HG02885 (cell line): Measurements from ENCODE around the gene GZMM.
A peak's percentile ranks its signal among the peaks of the same experiment; 100 is the strongest.

Experiments used
- ATAC-seq: cut with Tn5 transposase; IDR thresholded peaks from one replicate; pipeline ENCODE4 v1.9.1; 2021; ENCODE audit warnings: mild to moderate bottlenecking; ENCODE audit not compliant: unreplicated experiment, poor library complexity

GZMM gene

DNA sequence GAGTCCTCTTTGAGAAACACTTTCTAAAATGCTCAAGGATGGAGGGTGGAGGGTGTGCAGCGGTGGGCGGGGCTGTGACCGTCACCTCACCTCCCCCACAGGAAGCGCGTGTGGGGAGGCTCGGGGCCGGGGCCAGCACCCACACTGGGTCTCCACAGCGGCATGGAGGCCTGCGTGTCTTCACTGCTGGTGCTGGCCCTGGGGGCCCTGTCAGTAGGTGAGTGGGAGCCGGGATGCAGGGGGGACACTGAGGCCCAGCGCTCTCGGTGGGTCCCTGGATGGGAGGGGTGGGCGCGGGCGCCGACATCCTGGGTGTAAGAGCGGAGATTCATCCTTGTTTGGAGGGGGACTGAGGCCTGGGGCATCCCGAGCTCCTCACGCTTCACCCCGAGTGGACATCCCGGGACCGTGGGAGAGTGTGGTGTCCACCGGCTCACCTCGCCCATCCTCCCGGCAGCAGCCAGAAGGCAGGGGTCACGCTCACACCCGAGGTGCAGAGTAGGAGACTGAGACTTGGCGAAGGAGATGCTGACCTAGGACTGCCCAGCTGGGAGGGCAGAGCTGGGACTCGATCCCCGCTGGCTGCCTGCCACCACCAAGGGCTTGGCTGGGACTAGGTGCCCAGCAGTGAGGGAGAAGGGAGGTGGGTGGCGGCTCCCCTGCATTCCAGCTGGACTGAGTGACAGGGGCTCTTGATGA, at the start of gene GZMM:
TSS of gene GZMM (plus strand) at position 144 of the 699 bp plus-strand sequence. CDS start at position 163, 19 bp downstream.
- ATAC-seq = no peak

DNA sequence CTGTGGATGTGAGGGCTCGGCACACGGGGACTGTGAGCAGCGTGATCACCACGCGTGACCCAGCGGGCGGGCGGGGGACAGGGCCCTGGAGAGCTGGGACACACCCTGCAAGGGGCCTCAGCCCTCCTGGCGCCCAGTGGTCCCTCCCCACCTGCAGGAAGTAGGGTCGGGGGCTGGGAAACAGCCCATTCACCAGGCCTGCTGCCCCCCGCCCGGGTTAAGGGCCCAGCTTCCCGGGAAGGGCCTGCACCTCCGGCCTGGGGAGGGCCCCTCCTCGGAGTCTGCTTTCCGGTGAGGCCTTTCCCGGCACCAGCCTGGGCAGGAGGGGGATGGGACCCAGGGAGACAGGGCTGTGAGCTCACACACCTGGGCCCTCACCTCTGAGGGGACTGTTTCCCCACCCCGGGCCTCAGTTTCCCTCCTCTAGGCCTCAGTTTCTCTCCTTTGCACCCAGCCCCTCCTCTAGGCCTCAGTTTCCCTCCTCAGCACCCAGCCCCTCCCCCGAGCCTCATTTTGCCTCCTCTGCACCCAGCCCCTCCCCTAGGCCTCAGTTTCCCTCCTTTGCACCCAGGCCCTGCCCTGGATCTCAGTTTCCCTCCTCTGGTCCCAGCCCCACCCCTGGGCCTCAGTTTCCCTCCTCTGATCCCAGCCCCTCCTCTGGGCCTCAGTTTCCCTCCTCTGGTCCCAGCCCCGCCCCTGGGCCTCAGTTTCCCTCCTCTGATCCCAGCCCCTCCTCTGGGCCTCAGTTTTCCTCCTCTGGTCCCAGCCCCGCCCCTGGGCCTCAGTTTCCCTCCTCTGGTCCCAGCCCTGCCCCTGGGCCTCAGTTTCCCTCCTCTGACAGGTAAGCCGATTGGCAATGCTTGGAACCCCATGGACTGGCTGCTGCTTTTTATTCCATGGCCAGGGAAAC, 49.4 kb upstream of the GZMM start:
- no peak for ATAC-seq

DNA sequence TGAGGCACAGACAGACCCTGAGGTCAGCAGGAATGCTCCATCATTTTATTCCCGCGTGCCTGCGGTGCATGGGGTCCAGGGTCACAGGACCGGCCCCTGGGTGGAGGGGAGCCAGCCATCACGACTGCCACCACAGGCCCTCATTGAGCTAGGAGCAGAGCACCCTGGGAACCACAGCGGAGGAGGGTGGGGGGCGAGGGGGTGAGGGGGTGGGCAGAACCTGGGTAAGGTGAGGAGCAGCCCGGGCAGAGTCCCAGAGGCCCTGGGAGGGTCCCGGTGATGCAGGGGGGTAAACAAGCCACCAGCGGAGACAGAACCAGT, 48.8 kb upstream of the GZMM start:
- no peak for ATAC-seq

DNA sequence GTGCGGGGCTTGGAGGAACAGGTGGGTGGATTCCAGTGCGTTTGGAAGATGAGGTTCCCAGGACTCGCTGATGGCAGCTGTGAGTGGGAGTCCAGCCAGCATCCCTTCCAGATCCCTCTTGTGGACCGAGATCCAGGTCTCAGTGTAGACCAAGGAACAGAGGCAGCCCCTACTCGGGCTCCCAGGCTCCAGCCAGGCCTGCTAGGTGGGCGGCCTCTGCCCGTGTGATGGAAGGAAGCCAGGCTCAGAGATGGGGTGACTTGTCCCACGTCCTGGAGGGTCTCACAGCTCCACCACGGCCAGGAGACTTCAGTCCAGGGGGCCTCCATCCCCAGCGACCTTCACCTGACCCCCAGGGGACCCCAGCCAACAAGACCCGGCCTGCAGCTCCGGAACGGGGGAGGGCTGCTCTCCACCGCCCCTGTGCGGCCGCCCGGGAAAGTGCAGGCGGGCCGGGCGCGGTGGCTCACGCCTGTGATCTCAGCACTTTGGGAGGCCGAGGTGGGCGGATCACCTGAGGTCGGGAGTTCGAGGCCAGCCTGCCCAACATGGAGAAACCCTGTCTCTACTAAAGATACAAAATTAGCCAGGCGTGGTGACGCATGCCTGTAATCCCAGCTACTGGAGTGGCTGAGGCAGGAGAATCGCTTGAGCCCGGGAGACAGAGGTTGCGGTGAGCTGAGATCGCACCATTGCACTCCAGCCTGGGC, 48.3 kb upstream of the GZMM start:
- no peak for ATAC-seq

DNA sequence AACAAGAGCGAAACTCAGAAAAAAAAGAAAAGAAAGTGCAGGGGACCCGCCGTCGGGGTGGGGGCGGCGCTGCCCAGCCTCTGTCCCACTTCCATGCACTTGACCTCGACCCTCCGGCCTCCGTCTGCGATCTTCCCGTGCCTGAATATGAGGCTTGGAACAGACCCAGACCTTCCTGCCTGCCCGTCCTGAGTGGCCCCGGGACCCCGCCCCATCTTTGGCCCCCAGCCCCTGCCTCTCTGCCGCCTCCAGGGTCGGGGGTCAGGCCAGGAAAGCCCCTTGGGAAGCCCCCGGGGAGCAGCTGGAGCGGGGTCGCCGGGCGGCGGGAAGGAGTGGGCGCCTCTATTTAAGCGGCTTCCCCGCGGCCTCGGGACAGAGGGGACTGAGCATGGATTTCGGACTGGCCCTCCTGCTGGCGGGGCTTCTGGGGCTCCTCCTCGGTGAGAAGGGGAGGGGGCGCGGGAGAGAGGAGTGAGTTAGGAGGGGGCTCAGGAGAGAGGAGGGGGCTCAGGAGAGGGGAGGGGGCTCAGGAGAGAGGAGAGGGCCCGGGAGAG, 47.7 kb upstream of the GZMM start, which contains the start of gene MADCAM1:
TSS of gene MADCAM1 (plus strand) at position 375 of the 554 bp plus-strand sequence. CDS start at position 389, 14 bp downstream.
- ATAC-seq = no peak

DNA sequence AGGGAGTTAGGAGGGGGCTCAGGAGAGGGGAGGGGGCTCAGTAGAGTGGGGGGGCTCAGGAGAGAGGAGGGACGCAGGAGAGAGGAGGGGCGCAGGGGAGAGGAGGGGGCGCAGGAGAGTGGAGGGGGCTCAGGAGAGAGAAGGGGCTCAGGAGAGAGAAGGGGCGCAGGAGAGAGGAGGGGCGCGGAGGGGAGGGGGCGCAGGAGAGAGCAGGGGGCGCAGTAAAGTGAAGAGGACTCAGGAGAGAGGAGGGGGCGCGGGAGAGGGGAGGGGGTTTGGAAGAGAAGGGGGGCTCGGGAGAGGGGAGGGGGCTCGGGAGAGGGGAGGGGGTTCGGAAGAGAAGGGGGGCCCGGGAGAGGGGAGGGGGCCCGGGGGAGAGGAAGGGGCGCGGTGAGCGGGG, 46.9 kb upstream of the GZMM start:
- no peak for ATAC-seq

DNA sequence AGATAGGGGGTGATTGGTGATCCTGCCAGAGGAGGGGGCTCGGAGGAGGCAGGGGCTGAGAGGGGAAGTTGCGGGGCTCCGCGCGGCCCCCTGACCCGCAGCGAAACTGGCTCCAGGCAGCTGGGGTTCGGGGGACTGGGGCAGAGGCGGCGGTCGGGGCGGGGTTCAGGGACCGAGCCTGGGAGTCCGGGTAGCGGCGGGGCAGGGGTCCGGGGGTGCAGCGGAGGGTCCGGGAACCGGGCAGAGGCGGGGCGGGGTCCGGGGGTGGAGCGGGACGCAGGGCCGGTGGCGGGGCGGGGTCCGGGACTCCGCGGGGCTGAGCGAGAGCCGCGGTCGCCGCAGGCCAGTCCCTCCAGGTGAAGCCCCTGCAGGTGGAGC, 46.4 kb upstream of the GZMM start:
- no peak for ATAC-seq

DNA sequence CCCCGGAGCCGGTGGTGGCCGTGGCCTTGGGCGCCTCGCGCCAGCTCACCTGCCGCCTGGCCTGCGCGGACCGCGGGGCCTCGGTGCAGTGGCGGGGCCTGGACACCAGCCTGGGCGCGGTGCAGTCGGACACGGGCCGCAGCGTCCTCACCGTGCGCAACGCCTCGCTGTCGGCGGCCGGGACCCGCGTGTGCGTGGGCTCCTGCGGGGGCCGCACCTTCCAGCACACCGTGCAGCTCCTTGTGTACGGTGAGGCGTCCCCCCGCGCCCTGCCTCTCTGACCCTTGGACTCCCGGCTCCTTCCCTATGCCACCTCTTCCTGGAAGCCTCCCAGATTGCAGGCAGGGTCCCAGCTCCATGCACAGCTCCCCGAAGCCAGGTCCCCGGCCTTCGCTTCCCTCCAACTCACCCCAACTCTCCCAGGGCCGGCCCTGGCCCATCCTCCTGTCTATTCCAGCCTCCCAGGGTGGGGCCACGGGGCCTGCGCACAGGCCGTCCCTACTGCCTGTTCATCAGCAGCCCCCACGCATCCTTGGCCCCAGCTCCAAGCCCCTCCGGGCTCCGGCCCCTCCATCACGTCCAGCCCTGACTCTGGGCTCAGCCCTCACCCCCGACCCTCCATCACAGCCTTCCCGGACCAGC, 45.9 kb upstream of the GZMM start:
- ATAC-seq = no peak

DNA sequence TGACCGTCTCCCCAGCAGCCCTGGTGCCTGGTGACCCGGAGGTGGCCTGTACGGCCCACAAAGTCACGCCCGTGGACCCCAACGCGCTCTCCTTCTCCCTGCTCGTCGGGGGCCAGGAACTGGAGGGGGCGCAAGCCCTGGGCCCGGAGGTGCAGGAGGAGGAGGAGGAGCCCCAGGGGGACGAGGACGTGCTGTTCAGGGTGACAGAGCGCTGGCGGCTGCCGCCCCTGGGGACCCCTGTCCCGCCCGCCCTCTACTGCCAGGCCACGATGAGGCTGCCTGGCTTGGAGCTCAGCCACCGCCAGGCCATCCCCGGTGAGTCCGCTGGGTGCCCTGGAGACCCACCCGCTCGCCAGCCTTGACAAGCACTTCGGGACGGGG, 45.4 kb upstream of the GZMM start:
- ATAC-seq = no peak

DNA sequence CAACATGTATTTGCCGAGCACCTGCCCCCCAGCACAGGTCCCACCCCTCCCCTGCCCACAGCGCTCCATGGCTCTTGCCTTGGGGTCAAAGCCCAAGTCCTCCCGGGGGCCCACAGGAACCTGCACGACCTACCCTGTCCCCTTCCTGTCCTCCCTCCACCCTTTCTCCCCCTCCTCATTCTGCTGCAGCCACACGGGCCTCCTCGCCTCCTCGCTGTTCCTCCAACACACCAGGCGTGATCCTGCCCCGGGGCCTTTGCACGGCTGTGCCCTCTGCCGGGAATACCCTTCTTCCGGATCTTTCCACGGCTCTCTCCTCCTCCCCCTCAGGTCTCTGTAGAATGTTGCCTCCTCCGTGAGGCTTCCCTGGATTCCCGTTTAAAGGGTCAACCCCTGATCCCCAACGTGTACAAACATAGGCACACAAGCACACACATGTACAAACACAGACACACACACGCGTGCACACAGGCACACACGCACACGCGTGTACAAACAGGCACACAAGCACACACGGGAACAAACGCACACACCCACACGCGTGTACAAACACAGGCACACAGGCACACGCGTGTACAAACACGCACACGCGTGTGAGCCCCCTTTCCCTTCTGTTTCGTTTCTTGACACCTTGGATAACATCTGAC, 44.8 kb upstream of the GZMM start:
- ATAC-seq = no peak

DNA sequence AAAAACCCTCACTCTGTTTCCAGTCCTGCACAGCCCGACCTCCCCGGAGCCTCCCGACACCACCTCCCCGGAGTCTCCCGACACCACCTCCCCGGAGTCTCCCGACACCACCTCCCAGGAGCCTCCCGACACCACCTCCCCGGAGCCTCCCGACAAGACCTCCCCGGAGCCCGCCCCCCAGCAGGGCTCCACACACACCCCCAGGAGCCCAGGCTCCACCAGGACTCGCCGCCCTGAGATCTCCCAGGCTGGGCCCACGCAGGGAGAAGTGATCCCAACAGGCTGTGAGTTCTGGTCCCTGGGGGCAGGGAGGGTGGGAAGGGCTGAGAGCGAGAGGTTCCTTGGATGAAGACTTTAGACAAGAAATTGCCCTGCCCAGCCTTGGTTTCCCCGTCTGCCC, 42.2 kb upstream of the GZMM start:
- no peak for ATAC-seq

DNA sequence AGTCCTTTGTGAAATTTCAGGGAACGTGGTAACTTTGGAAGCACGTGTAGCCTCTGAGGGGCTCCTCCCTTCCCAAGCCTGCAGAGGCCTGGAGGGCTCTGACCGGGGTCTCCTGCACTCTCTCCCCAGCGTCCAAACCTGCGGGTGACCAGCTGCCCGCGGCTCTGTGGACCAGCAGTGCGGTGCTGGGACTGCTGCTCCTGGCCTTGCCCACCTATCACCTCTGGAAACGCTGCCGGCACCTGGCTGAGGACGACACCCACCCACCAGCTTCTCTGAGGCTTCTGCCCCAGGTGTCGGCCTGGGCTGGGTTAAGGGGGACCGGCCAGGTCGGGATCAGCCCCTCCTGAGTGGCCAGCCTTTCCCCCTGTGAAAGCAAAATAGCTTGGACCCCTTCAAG, 39.2 kb upstream of the GZMM start:
- ATAC-seq = no peak

DNA sequence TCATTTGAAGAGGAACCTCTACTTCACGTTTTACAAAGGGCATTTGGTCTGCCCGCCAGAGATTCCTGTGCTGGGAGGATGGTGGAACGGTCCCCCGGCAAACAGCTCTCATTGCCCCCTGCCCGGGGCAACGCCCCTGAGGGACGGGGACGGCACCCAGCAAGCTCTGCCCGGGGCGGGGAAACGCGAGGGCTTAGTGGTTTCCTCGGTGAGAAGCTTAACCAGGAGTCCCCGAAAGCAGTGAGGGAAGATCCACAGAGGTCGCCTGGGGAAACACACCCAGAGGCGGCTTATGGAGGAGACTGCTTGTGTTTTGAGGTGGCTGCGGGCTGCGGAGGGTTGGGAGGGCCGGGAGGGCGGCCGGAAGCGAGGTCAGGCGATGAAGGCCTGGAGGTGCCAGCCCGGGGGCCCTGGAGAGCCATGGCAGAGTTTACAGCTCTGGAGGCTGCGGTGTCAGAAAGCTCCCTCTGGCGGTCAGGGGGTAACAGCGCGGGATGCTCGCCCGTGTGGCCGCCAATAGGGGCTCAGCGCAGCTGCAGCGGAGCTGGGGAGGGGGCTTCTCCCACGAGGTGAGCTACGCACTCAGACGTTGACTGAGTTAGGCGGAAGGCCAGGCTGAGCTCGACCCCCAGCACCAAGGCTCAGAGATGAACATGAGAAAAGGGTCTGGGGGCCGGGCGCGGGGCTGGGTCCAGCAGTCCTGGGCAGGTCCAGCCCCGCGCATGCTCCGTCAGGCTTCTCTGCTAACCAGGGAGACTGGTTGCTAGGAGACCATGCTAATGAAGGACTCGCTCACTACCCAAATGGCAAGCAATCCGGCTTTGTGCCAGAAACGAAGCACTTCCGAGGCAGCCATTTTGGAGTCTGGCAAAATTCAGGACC, 37.2 kb upstream of the GZMM start:
- ATAC-seq = peak; percentile 66

DNA sequence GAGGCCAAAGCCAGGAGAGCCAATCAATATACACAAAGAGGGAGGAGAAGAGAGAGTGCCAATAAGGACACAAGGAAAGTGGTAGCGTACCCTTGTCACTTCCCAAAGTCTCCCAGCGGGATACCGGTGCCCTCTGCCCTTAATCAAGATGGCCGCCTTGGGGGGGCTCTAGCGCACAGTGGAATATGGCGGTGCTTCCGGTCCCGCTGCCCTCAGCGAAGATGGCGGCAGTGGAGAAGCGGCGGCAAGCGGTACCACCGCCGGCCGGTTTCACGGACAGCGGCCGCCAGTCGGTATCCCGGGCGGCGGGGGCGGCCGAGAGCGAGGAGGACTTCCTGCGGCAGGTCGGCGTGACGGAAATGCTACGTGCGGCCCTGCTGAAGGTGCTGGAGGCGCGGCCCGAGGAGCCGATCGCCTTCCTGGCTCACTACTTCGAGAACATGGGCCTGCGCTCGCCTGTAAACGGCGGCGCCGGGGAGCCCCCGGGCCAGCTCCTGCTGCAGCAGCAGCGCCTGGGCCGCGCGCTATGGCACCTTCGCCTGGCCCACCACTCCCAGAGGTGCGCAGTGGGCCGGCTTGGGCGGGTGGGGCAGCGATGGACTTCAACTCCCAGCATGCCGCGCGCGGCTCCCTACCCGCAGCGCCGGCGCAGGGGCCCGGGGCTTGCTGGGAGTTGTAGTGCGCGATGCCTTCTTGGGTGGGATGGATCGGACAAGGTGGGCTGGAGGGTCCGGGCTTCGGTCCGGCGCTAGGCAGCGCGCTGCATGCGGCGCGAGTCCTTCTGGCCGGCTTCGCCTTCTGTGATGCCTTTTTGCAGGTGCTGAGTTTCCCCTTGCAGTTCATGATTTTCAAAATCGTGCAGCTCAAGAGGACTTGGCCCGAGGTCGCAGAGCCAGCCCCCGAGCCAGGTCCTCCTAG, 36.3 kb upstream of the GZMM start, which contains the start of gene TPGS1:
TSS of gene TPGS1 (plus strand) at position 212 of the 918 bp plus-strand sequence. CDS start at position 222, 10 bp downstream.
- peak; percentile 62 for ATAC-seq

DNA sequence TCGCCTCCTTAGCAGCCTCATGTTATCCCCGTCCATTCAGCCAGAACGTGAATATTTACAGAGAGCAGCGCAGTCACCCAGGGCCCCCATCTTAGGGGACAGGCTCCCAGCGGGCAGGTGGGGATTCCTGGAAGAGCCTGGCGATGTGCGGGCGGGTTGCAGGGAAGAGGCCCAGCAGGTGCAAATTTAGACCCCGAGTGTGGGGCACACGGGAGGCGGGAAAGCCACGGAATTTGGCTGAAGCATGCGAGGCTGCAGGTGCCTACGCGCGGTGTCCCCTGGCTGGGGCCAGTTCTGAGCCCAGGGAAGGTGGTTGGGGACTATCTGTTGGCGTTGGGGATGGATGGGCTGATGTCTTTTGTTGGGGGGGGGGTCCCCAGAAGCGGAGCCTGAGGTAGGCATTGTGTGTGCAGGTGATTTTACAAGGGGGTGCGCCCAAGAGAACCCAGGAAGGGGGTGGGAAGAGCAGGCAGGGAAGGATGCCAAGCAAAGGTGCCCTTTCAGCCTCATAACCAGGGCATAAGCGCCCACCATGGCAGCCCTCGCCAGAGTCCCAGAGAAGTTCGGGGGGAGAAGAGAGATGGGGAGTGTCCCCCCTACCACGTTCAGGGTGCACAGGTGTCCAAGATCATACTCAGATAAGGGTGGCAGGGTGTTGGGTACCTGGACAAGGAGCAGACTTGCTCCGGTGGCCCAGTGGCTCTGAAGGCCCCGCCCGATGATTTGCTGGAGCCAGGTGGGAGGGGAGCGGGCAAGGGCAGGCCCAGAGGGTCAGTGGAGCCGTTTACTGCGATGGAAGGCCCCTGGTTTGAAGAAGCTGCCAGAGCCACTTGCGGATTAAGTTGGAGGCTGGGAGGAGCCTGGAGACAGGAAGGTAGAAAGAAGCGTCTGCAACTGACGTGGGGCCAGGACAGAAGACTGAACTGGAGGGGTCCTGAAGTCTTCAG, 35.4 kb upstream of the GZMM start:
- ATAC-seq = no peak

DNA sequence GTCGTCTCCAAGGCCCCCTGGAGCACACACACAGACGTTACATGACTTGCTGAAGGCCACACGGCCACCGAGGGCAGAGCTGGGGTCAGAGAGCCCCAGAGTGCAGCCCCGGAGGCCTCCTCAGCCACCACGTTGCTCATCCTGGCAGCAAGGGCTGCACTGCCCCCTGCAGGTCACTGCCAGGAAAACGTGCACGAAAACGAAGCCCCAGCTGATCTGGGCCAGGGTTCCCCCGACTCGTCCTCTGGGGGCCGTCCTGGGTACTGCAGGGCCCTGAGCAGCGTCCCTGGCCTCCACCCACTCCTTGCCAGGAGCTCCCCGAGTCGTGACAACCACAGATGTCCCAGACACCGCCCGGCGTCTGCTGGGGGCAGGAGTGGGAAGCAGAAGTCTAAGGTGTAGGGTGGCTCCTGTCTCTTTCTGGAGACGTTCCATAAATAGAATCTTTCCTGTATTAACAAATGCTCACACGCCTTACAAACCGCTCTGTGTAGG, 33.2 kb upstream of the GZMM start:
- ATAC-seq = peak; percentile 37
